Caki2 (cell line): ENCODE measurements around the gene JPH3. TPM values are rescaled to one million over a fixed set of nuclear protein-coding genes. Genes with fewer than 3 reads are reported as not detected.
"Not testable (repeated sequence)": the region's sequence is repeated elsewhere in the genome, so short reads cannot be mapped to it uniquely, and the experiment has no call there.

Experiments used
- DNase-seq: peaks from one replicate; pipeline ENCODE4 v3.0.0-alpha.2; 2015; ENCODE audit warnings: low read depth
- in situ Hi-C: cut with HindIII; loops from 2 replicates; pipeline ENCODE4 v1.10.0; 2016; ENCODE audit warnings: low sequenced_read_pairs, low pct_unique_long_range_greater_than_20kb, mixed read lengths
- total RNA-seq: library from RNA; depleted of rRNA; stranded (reverse); fragments of >200 nt; shearing (Covaris generic); gene quantifications from 2 replicates; pipeline ENCODE4 v1.2.3, GENCODE V29; 2014; ENCODE audit warnings: low replicate concordance

JPH3 gene
- total RNA-seq, 1 experiment from 2014 or later: 0.03 TPM

DNA sequence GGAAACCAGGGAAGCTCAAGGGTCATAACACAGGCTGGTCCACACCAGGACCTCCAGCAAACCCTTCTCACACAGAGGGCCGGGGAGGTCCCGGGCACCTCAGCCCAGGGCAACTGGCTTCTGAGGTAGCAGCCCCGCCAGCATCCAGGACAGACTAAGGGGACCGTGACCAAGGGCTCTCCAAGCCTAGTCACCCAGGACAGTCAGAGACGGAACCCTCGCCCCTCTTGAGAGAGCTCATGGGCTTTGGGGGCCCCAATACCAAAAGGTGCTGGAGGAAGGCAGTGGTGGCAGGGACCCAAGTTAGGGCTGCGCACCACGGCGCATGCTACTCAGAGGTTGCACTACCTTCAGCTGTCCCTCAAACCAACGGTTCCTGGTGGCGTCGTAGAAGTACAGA is 108.6 kb downstream of the JPH3 start:
- no peak for DNase-seq
- in situ Hi-C loops: no loop called here

DNA sequence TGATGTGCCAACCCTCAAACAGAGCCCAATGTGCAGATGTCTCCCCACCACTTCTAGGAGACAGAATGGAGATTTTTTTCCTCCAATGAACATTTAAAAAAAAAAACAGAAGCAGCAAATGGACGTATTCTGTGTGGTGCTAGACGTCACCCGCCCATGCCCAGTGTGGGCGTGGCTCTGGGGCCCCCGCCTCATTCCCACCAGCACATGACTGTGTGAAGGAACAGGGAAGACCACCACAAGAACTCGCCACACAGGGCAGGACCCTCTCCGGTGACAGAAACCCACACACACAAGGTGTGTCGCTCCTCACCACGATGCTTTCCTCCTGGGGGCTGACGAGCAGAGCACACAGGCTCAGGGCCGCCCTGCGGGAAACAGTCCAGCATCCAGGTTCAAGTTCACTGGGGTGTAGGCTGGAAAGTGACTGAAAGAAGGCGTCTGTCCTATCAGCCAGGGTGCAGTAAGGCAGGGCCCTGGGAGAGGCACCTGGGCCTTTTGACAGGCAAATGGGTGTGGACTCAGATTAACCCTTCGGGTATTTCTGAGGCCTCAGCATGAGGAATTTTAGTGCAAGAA is 110.0 kb downstream of the JPH3 start:
- in situ Hi-C loops: no loop called here
- no peak for DNase-seq

DNA sequence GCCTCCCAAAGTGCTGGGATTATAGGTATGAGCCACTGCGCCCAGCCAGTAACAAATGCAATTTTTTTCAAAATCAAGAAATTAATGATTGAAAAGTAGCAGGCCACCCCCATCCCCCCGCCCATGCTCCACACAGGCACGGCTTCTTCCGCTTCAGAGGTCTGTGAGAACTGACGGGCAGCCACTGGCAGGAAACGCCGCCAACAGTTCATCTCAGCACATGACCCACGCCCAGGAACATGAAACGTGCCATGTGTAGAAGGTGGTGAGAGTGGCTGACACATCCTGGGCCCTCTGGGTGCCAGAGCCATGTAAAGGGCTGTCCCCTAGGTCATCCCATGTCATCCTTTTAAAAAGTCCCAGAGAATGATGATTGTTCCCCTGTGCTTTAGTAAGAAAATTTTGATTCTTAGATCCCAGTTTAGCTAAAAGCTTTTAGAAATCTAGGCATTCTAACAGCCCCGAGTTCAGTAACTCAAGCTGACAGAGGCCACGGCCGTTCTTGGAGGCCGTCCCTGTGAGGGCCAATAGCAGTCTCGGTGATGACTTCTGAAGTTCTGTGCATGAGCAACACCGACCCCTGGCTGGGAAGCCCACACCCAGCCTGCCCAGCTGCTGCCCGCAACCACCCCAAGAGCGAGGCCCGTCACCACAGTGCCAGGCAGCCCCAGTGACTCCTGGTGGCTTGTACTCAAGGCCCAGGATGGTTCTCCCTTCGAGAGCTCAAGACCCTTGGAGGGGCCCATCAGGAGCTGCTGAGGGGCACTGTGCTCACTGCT is 111.3 kb downstream of the JPH3 start:
- in situ Hi-C loops: no loop called here
- DNase-seq: no peak

- no peak for DNase-seq
- in situ Hi-C loops: no loop called here
Measured at GRCh38 chr16:87715231-87715630, 112.9 kb downstream of the JPH3 start.

DNA sequence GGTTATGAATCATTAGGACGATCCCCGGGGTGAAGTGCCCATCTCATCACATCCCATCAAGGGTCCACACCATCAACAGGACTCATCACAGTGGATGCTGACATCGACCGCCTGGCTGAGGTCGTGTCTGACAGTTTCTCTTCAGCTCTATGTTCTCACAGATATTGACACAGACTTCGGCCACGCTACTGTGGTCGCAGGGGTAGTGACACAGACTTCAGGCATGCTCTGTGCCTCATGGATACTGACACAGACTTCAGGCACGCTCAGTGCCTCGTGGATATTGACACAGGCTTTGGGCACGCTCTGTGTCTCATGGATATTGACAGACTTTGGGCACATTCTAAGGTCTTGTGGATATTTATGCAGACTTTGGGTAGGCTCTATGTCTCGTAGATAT is 113.3 kb downstream of the JPH3 start:
- in situ Hi-C loops: no loop called here

GRCh38 chr16:87718831-87719230 is 116.5 kb downstream of the JPH3 start:
- DNase-seq, in situ Hi-C loops: not testable (repeated sequence)

More for the DNA sequence above, 113.3 kb downstream of the JPH3 start:
- no peak for DNase-seq

GRCh38 chr16:87720446-87720845 is 118.1 kb downstream of the JPH3 start:
- no peak for DNase-seq
- in situ Hi-C loops: no loop called here

DNA sequence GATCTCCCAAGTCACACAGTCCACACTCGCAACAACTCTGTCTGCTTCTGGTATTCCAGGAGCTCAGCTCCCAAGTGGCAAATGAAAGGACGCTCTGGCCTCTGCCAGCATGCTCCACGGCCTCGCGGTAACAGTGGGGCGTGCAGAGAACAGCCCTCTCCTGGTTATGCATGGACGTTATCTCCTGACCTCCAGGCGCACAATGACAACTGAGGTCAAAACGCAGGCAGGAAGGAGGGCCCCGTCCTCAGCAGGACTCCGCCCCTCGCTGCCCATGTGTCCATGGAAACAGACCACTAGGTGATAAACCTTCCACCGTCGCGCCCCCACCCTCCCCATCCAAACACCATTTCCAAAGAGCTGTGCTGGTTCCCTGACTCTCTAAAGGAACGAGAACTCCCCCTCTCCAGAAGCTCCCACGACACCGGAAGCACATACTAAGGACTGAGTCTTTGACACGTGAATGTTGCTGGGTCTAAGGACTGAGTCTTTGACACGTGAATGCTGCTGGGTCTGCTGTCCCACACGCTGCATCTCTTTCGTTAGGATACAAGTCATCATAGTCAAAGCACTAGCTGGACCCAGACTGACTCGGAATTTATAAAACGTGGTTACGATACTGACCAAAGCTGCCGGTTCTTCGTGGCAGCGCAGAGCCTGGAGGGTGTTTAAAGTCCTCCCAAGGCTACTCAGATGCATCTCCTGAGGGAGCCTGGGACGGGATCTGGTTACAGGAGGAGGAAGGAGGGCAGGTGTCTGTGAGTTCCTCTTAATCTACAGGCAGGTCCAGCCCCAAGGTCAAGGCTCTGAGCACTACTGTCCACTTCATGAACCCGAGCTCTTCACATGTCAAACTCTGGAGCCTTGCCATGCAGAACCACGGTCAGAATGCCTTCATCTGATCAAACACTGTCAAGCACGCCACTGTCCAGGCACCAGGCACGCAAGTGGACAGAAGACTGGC is 119.6 kb downstream of the JPH3 start:
- in situ Hi-C loops: no loop called here
- no peak for DNase-seq

- in situ Hi-C loops: no loop called here
- no peak for DNase-seq
Measured at GRCh38 chr16:87722590-87723225, 120.4 kb downstream of the JPH3 start.

DNA sequence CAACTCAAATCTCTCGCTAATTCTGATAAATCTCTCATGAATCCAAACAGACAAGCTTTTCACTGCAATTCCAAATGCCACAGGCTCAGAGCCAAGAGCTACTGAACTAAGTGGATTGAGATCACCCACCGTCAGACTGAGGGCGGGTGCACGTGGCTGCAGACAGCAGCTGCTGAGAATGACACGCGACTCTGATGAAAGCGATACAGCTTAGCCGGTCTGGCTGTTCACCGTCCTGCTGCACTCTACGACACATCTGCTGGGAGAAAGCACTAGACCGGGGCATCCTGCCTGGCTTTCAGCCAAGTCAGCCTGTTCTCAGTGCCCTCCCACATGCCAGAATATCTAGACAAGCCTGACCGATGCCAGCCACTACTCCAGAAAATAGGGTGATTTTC is 120.9 kb downstream of the JPH3 start:
- in situ Hi-C loops: no loop called here
- DNase-seq: peak; percentile 90

- no peak for DNase-seq
- in situ Hi-C loops: no loop called here
Measured at GRCh38 chr16:87724490-87725291, 122.4 kb downstream of the JPH3 start.

DNA sequence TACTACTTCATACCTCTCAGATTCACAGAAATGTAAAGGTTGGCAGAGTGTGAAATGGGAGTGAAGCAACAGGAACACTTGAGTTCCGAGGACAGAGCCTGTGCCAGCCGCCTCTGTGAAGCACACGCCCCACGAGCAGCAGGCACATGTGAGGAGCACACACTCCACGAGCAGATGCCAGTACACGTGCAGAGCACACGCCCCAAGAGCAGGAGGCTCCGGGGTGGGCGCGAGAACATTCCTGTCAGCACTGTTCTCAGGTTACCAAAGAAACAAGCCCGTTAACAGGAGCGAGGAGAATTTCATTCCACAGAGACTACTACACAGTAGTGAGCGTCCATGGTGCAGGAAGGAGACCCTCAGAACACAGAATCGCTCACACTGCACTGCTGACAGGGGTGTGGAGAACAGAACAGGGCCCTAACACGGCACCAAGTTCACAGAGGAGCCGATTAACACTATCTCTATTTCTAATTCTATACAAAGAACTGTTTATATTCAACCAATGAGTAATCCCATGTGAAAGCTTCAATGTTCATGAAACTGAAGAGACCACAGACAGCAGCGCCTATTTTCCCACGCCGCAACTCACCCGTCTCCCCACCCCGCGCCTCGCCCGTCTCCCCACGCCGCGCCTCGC is 123.4 kb downstream of the JPH3 start:
- DNase-seq: peak; percentile 6

GRCh38 chr16:87726577-87726976 is 124.3 kb downstream of the JPH3 start:
- DNase-seq, in situ Hi-C loops: not testable (repeated sequence)

More for the DNA sequence above, 123.4 kb downstream of the JPH3 start:
- in situ Hi-C loops: no loop called here

DNA sequence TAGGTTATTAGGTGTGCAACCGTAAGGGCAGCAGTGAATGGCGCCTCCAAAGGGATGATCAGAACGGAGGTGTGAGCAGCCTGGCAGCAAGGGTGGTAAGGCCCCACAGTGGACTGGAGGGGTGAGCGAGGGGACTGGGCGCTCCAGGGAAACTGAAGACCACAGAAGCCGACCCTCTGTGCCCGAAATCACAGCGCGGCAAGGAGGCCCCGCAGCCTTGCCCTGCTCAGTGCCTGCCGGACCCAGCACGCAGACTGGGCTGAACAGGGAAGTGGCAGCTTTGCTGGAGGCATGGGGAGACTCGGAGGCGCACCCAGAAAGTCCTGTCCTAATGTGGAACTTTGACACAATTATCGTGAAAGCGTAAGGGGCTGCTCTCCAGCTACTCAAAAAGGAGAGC is 125.0 kb downstream of the JPH3 start:
- no peak for DNase-seq
- in situ Hi-C loops: no loop called here

- in situ Hi-C loops: no loop called here
- DNase-seq: no peak
Measured at GRCh38 chr16:87728026-87728425, 125.7 kb downstream of the JPH3 start.

GRCh38 chr16:87729266-87729954 is 127.1 kb downstream of the JPH3 start:
- in situ Hi-C loops: no loop called here
- no peak for DNase-seq

- in situ Hi-C loops: no loop called here
- no peak for DNase-seq
Measured at GRCh38 chr16:87731607-87732006, 129.3 kb downstream of the JPH3 start.
